Activated T-cell treated with anti-CD3 and anti-CD28 coated beads, Interleukin-2, amount 50 U/mL, for 4 hours (primary cell): Measurements from ENCODE around the gene INPP5D. TPM values are rescaled to one million over a fixed set of nuclear protein-coding genes. Genes with fewer than 3 reads are reported as not detected.

Source experiments
- ATAC-seq, 2 donors: fragments of 200-7000 bp; cut with Tn5 transposase; one replicate each; pipeline ENCODE4 v1.10.0; 2021
- DNase-seq: peaks from one replicate; pipeline ENCODE4 v3.0.0-alpha.2; 2020
- H3K27me3 Mint-ChIP-seq: one replicate; pipeline ENCODE4 v1.8.0; 2021; ENCODE audit warnings: low read depth, mixed read lengths
- H3K36me3 Mint-ChIP-seq: one replicate; pipeline ENCODE4 v1.8.0; 2022; ENCODE audit warnings: mixed read lengths; ENCODE audit not compliant: insufficient read depth
- H3K4me1 Mint-ChIP-seq: one replicate; pipeline ENCODE4 v1.8.0; 2021; ENCODE audit warnings: low read depth, mixed read lengths
- H3K4me3 Mint-ChIP-seq: one replicate; pipeline ENCODE4 v1.8.0; 2021; ENCODE audit warnings: mild to moderate bottlenecking, moderate library complexity, mixed read lengths
- H3K9me3 Mint-ChIP-seq: one replicate; pipeline ENCODE4 v1.8.0; 2021; ENCODE audit warnings: mixed read lengths
- total RNA-seq, 3 donors: library from RNA; stranded (reverse); gene quantifications; one replicate each; pipeline ENCODE4 v1.2.1, GENCODE V29; 2021

The INPP5D gene
- total RNA-seq, 3 donors from 2014 or later, result 31.2 to 35.5 (median 31.7) TPM

GRCh38 chr2:233068762-233069418 lies 8.7 kb downstream of the INPP5D start:
- Mint-ChIP-seq H3K27me3 (no peaks in the 10 kb centered on the region), H3K9me3 (peaks cover 4% of the 10 kb centered on the region), H3K36me3 (peaks cover 29% of the 10 kb centered on the region), H3K4me3 (no peak overlapping the region), H3K4me1 (peaks cover 71% of the 10 kb centered on the region)
- ATAC-seq, result no peak
- DNase-seq, result no peak

GRCh38 chr2:233072838-233073237 lies 12.7 kb downstream of the INPP5D start:
- Mint-ChIP-seq H3K9me3 (peaks cover 4% of the 10 kb centered on the region), H3K36me3 (peaks cover 21% of the 10 kb centered on the region), H3K4me1 (peaks cover 43% of the 10 kb centered on the region), H3K4me3 (no peak overlapping the region), H3K27me3 (no peaks in the 10 kb centered on the region)
- no peak for ATAC-seq
- DNase-seq, result no peak

GRCh38 chr2:233074106-233074505 lies 14.0 kb downstream of the INPP5D start:
- Mint-ChIP-seq H3K9me3 (peaks cover 4% of the 10 kb centered on the region), H3K4me3 (no peak overlapping the region), H3K4me1 (peaks cover 44% of the 10 kb centered on the region), H3K36me3 (peaks cover 21% of the 10 kb centered on the region), H3K27me3 (no peaks in the 10 kb centered on the region)
- DNase-seq (no peak), ATAC-seq (no peak)

GRCh38 chr2:233075141-233075965 lies 15.2 kb downstream of the INPP5D start:
- ATAC-seq (peak; percentile 19 to 28), DNase-seq (no peak)
- Mint-ChIP-seq H3K9me3 (peaks cover 4% of the 10 kb centered on the region), H3K4me3 (no peak overlapping the region), H3K4me1 (peaks cover 44% of the 10 kb centered on the region), H3K36me3 (peaks cover 21% of the 10 kb centered on the region), H3K27me3 (no peaks in the 10 kb centered on the region)

- ATAC-seq (peak; percentile 16 to 39), DNase-seq (no peak)
- no peak overlapping the region for H3K4me3 Mint-ChIP-seq
- peaks cover 21% of the 10 kb centered on the region for H3K36me3 Mint-ChIP-seq
- H3K9me3 Mint-ChIP-seq, result peaks cover 4% of the 10 kb centered on the region
- H3K27me3 Mint-ChIP-seq, result no peaks in the 10 kb centered on the region
- H3K4me1 Mint-ChIP-seq, result peaks cover 44% of the 10 kb centered on the region
Measured at GRCh38 chr2:233075966-233076339, 15.8 kb downstream of the INPP5D start.

GRCh38 chr2:233076749-233077148 lies 16.6 kb downstream of the INPP5D start:
- Mint-ChIP-seq H3K36me3 (peaks cover 19% of the 10 kb centered on the region), H3K27me3 (no peaks in the 10 kb centered on the region), H3K9me3 (peaks cover 2% of the 10 kb centered on the region), H3K4me1 (peaks cover 51% of the 10 kb centered on the region), H3K4me3 (no peak overlapping the region)
- no peak for DNase-seq
- ATAC-seq, result peak in 1 of 2 donors; percentile 11

GRCh38 chr2:233079473-233079877 lies 19.3 kb downstream of the INPP5D start:
- Mint-ChIP-seq H3K27me3 (no peaks in the 10 kb centered on the region), H3K4me3 (peak overlapping the region; percentile 58), H3K36me3 (peaks cover 14% of the 10 kb centered on the region), H3K9me3 (no peaks in the 10 kb centered on the region), H3K4me1 (peaks cover 67% of the 10 kb centered on the region)
- ATAC-seq (no peak), DNase-seq (no peak)

GRCh38 chr2:233079953-233080835 lies 20.1 kb downstream of the INPP5D start:
- peak; percentile 31 to 36 for ATAC-seq
- H3K4me3 Mint-ChIP-seq, result peak overlapping the region; percentile 57
- H3K36me3 Mint-ChIP-seq, result peaks cover 14% of the 10 kb centered on the region
- no peak for DNase-seq
- H3K9me3 Mint-ChIP-seq, result no peaks in the 10 kb centered on the region
- peaks cover 74% of the 10 kb centered on the region for H3K4me1 Mint-ChIP-seq
- no peaks in the 10 kb centered on the region for H3K27me3 Mint-ChIP-seq

GRCh38 chr2:233080836-233081229 lies 20.7 kb downstream of the INPP5D start:
- H3K9me3 Mint-ChIP-seq, result no peaks in the 10 kb centered on the region
- peak overlapping the region; percentile 72 for H3K4me3 Mint-ChIP-seq
- peaks cover 81% of the 10 kb centered on the region for H3K4me1 Mint-ChIP-seq
- ATAC-seq (no peak), DNase-seq (no peak)
- H3K36me3 Mint-ChIP-seq, result peaks cover 17% of the 10 kb centered on the region
- no peaks in the 10 kb centered on the region for H3K27me3 Mint-ChIP-seq

GRCh38 chr2:233081232-233081730 lies 21.1 kb downstream of the INPP5D start:
- peaks cover 17% of the 10 kb centered on the region for H3K36me3 Mint-ChIP-seq
- H3K4me3 Mint-ChIP-seq, result peak overlapping the region; percentile 72
- DNase-seq (peak; percentile 59), ATAC-seq (peak; percentile 65 to 73)
- H3K27me3 Mint-ChIP-seq, result no peaks in the 10 kb centered on the region
- peaks cover 85% of the 10 kb centered on the region for H3K4me1 Mint-ChIP-seq
- no peaks in the 10 kb centered on the region for H3K9me3 Mint-ChIP-seq

GRCh38 chr2:233081731-233082221 lies 21.6 kb downstream of the INPP5D start:
- Mint-ChIP-seq H3K27me3 (no peaks in the 10 kb centered on the region), H3K4me1 (peaks cover 90% of the 10 kb centered on the region), H3K4me3 (peak overlapping the region; percentile 72), H3K36me3 (peaks cover 18% of the 10 kb centered on the region), H3K9me3 (no peaks in the 10 kb centered on the region)
- ATAC-seq, result no peak
- DNase-seq, result no peak

- peak; percentile 49 to 56 for ATAC-seq
- DNase-seq, result no peak
- Mint-ChIP-seq H3K9me3 (no peaks in the 10 kb centered on the region), H3K4me1 (peaks cover 93% of the 10 kb centered on the region), H3K36me3 (peaks cover 20% of the 10 kb centered on the region), H3K27me3 (no peaks in the 10 kb centered on the region), H3K4me3 (peak overlapping the region; percentile 72)
Measured at GRCh38 chr2:233082222-233082930, 22.2 kb downstream of the INPP5D start.

GRCh38 chr2:233082931-233083755 lies 23.0 kb downstream of the INPP5D start:
- DNase-seq (no peak), ATAC-seq (no peak)
- Mint-ChIP-seq H3K27me3 (no peaks in the 10 kb centered on the region), H3K4me3 (peak overlapping the region; percentile 72), H3K4me1 (peaks cover 93% of the 10 kb centered on the region), H3K9me3 (no peaks in the 10 kb centered on the region), H3K36me3 (peaks cover 24% of the 10 kb centered on the region)
